Nephron (organoid): ENCODE measurements around the gene CABP7.

Source experiments
- H3K27ac Mint-ChIP-seq, 3 experiments: 2 replicates each; pipeline ENCODE4 v1.8.0; 2020; ENCODE audit warnings: mixed read lengths in 3 of 3, mild to moderate bottlenecking in 2 of 3, moderate library complexity in 1 of 3
- H3K27me3 Mint-ChIP-seq: 2 replicates; pipeline ENCODE4 v1.8.0; 2021; ENCODE audit warnings: low read depth, mild to moderate bottlenecking, moderate library complexity, mixed read lengths
- H3K36me3 Mint-ChIP-seq: 2 replicates; pipeline ENCODE4 v1.8.0; 2020; ENCODE audit warnings: low read depth, mixed read lengths
- H3K4me1 Mint-ChIP-seq: 2 replicates; pipeline ENCODE4 v1.8.0; 2020; ENCODE audit warnings: mixed read lengths
- H3K4me3 Mint-ChIP-seq, 3 experiments: 2 replicates each; pipeline ENCODE4 v1.8.0; 2020; ENCODE audit warnings: mild to moderate bottlenecking in 3 of 3, mixed read lengths in 3 of 3, moderate library complexity in 2 of 3
- H3K9me3 Mint-ChIP-seq: 2 replicates; pipeline ENCODE4 v1.8.0; 2020; ENCODE audit warnings: mixed read lengths
- CTCF ChIP-seq, 3 experiments: fragments of 200-600 bp; sonication (generic); IDR thresholded peaks; one replicate each; pipeline ENCODE4 v1.5.0; 2021; ENCODE audit warnings: antibody characterized with exemption in 3 of 3; ENCODE audit not compliant: unreplicated experiment in 3 of 3

The CABP7 gene

GRCh38 chr22:29747832-29748231 lies 28.0 kb downstream of the CABP7 start:
- H3K27ac Mint-ChIP-seq: no peak overlapping the region
- H3K36me3 Mint-ChIP-seq: peaks cover 19% of the 10 kb centered on the region
- no peaks in the 10 kb centered on the region for H3K27me3 Mint-ChIP-seq
- no peak for TF ChIP-seq CTCF (IDR thresholded peaks at IDR 0.05; ENCODE audit: unreplicated experiment in 3 of 3)
- peaks cover 5% of the 10 kb centered on the region for H3K4me1 Mint-ChIP-seq
- no peak overlapping the region for H3K4me3 Mint-ChIP-seq
- H3K9me3 Mint-ChIP-seq: no peaks in the 10 kb centered on the region

DNA sequence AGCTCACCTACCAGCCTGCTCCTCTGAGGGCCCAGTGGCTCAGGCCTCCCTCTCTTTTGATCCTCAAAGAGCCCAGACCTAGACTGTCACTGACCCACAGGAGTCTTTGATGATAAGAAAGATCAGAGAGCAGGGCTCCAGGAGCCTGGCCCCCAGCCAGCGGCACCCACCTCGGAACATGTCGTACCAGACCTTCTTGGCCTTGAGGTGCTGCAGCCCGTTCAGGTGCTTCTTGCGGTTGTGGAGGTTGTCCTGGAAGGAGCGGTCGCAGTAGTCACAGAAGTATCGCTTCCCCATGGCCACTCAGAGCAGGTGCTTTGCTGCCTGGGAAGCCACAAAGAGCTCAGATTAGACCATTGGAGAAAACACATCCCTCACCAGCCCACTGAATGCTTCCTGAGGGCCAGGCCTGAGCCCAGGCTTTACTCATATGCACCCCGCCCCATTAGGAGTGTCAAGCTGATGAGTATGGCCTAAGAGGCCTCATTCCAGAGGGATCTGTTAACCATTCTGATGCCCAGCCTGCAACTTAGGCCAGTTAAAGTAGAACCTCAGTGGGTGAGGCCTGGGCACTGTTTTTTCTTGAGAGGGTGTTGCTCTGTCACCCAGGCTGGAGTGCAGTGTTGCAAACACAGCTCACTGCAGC lies 28.6 kb downstream of the CABP7 start:
- no peaks in the 10 kb centered on the region for H3K27me3 Mint-ChIP-seq
- H3K36me3 Mint-ChIP-seq: peaks cover 19% of the 10 kb centered on the region
- no peaks in the 10 kb centered on the region for H3K9me3 Mint-ChIP-seq
- no peak overlapping the region for H3K4me3 Mint-ChIP-seq
- H3K4me1 Mint-ChIP-seq: peaks cover 5% of the 10 kb centered on the region
- TF ChIP-seq CTCF (IDR thresholded peaks at IDR 0.05; ENCODE audit: unreplicated experiment in 3 of 3): no peak
- H3K27ac Mint-ChIP-seq: no peak overlapping the region

- no peak for TF ChIP-seq CTCF (IDR thresholded peaks at IDR 0.05; ENCODE audit: unreplicated experiment in 3 of 3)
- Mint-ChIP-seq H3K27me3 (no peaks in the 10 kb centered on the region), H3K4me3 (no peak overlapping the region), H3K9me3 (no peaks in the 10 kb centered on the region), H3K27ac (no peak overlapping the region), H3K36me3 (peaks cover 15% of the 10 kb centered on the region), H3K4me1 (peaks cover under 1% of the 10 kb centered on the region)
These were observed 30.2 kb downstream of the CABP7 start for GRCh38 chr22:29750029-29750428.

- H3K27ac Mint-ChIP-seq: no peak overlapping the region
- no peak overlapping the region for H3K4me3 Mint-ChIP-seq
- peaks cover 9% of the 10 kb centered on the region for H3K36me3 Mint-ChIP-seq
- TF ChIP-seq CTCF (IDR thresholded peaks at IDR 0.05; ENCODE audit: unreplicated experiment in 3 of 3): no peak
- H3K9me3 Mint-ChIP-seq: no peaks in the 10 kb centered on the region
- no peaks in the 10 kb centered on the region for H3K27me3 Mint-ChIP-seq
- no peaks in the 10 kb centered on the region for H3K4me1 Mint-ChIP-seq
These were observed 31.0 kb downstream of the CABP7 start for GRCh38 chr22:29750559-29751538.

DNA sequence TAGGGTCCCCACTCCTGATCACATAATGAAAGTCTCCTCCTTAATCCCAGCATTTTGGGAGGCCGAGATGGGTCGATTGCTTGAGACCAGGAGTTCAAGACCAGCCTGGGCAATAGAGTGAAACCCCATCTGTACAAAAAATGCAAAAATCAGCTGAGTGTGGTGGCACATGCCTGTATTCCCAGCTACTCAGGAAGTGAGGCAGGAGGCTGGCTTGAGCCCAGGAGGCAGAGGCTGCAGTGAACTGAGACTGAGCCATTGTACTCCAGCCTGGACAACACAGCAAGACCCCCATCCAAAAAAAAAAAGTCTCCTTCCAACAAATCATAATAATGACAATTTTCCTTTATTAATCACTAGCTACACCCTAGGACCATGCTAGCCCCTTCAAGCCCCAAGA lies 31.9 kb downstream of the CABP7 start:
- Mint-ChIP-seq H3K4me3 (no peak overlapping the region), H3K27me3 (no peaks in the 10 kb centered on the region), H3K4me1 (no peaks in the 10 kb centered on the region), H3K9me3 (no peaks in the 10 kb centered on the region), H3K36me3 (peaks cover 9% of the 10 kb centered on the region), H3K27ac (no peak overlapping the region)
- no peak for TF ChIP-seq CTCF (IDR thresholded peaks at IDR 0.05; ENCODE audit: unreplicated experiment in 3 of 3)
